GM19238 (cell line): Measurements from ENCODE around the gene GPR146.

Experiments
- DNase-seq: peaks from one replicate; pipeline ENCODE4 v3.0.0; 2011; ENCODE audit warnings: low spot score; ENCODE audit not compliant: insufficient read length

GPR146 gene

DNA sequence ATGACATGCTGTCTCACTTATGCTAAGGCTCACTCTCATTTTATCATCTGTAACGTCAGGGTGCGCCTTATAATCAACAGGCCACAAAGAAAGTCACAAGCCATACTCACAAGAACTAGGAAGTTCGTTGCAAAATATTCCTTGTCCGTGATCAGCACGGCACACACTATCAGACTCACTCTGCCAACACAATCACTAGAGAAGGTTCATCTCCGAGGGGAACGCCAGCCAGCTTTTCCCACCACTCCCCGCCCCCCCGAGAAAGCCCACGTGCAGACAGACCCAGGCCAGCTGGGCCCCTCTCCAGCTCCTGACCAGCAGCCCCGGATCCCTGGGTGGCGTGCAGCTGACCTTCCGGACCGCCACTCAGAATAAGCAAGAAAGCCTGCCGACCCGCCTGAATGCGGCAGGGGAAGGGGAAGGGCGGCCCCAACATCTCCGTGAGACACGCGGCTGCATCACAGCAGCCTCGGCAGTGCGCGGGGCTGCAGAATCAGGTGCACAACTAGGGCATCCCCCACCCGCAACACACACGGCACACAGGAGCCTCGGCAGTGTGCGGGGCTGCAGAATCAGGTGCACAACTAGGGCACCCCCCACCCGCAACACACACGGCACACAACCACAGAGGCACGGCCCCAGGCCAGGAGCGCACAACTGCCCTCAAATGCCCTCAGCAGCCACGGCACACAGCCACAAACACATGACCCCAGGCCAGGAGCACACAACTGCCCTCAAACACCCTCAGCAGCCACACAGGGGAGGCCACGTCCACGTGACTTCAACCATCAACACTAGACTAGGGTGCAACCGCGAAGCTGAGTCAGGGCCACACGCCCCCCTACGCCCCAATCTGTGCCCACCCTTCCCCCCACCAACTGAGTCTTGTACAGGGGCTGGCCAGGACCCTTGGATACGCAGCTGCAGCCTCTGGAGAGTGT, 2.5 kb upstream of the GPR146 start:
- DNase-seq, result no peak

DNA sequence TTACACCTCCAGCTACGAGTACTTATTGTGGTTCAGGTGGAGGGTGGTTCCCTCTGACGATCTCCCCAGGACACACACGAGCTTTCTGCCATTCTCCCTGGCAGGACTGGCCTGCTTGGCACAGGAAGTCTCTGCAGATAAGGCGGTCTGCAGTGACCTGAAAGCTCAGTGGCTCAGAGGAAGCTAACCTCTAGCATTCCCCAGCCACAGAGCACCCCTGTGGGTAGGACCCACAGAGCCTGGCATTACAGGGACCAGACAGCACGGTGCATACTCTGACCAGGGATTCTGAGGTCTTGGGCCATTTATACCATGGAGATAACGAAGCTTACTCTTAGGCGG, 1.9 kb upstream of the GPR146 start:
- DNase-seq, result no peak

DNA sequence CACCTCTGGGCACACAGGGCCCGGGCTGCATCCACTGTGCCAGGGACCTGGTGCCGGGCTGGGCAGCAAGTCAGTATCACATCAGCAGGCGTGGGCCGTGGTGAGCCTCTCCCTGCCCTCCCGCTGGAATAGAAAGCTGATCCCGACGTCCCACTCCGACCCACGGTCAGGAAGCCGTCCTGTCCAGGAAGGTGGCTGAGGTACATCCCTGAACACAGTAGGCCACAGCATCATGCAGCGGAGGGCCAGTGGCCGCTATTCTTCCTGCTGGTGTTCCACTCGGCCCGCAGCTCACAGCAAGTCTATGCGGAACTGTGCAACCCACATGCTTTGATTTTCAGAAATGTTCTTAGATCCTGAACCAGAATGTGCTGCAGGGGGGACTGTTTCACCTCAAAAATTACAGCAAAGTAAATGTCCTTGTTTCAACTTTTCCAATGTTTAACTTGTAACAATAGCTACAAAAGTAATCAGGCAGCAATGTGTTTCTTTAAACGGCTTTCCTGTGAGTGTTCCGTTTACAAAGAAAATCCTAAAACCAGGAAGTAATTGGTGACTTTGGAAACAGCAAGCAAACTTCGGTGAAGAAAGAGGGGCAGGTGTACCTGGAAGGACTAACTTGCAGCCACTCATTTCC, 676 bp upstream of the GPR146 start:
- no peak for DNase-seq

DNA sequence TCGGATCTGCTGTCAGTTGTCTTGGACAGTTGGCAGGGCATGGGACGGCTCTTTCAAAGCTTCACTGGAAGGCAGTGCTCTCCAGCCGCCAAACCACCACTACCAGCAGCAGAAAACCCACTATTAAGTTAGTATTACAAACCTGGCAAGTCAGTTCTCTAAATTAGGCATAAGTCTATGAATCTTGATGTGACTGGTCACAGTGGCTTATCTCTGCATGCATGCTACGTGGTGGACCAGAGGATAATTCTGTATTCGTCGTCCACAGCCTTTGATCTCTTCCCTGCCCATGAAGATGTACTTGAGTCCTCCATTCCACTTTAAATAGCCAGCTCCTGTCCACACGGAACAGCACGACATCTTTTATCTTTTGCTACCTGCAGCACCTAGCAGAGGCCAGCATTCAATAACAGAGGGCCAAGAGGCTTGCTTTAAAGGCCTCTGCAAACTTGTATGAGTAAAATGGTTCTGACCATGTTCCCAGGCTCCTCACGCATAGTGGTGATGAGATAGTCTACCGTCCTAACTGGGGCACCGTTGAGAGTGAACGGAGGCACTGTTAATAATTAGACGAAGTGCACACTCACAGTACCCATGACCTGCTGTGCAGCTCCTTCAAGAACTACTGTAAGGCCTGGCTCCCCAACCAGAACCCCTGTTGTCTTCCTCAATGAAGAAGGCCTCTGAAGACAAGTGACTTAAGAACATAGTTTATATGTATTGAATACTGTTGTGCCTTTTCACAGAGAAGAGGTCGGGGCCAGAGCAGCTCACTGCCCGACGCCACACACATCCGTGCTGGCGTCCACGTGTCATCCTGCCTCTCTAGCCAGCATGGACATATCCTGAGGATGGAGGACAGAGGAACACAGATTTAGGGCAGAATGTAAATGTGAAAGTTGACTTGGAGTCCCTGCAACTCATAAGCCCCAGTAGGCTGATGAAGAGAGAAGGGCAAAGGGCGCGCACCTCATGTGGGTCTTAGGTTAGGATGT, 1.0 kb downstream of the GPR146 start:
- DNase-seq, result no peak

DNA sequence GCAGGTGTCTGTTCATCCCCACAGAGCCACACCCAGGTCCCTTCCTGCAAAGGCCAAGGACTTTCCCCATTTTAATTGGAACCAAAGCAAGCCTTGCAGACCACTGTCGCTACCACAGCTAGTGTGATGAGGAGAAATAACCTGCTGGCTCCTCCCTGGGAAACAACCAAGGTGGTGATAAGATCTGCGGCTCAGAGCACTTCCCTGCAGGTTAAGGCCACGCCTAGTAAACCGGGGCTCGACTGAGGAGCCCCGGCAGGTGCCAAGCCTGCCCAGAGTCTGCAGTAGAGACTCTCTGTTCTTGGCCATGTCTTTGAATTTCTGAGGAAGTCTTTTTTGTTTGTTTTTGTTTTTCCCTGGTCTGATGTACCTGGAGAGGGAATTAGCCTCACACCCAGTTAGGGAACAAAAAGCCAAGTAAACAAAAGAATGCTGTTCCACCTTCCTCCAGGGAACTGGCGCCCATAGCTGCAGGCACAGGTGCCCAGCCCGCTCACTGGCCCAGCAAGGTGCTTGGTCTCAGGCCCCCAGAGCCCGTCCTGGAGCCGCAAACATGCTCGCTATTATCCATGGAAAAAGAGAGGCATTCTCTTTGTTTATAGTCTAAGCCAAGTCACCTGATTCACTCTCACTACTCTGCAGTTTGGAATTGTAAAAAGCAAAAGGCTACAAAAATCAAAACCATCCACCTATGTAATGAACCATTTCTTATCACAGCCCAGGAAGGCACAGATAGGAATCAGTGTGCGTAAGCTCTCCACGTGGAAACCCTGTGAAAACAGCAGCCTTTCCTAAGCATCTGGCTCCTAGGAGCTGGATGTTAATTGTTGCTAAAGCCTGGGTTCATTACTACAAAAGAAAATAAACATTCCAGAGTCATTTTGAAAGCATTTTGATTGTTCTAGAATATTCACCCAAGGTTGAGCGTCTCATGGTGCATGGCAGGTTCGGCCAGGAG, 2.7 kb downstream of the GPR146 start:
- DNase-seq, result no peak

DNA sequence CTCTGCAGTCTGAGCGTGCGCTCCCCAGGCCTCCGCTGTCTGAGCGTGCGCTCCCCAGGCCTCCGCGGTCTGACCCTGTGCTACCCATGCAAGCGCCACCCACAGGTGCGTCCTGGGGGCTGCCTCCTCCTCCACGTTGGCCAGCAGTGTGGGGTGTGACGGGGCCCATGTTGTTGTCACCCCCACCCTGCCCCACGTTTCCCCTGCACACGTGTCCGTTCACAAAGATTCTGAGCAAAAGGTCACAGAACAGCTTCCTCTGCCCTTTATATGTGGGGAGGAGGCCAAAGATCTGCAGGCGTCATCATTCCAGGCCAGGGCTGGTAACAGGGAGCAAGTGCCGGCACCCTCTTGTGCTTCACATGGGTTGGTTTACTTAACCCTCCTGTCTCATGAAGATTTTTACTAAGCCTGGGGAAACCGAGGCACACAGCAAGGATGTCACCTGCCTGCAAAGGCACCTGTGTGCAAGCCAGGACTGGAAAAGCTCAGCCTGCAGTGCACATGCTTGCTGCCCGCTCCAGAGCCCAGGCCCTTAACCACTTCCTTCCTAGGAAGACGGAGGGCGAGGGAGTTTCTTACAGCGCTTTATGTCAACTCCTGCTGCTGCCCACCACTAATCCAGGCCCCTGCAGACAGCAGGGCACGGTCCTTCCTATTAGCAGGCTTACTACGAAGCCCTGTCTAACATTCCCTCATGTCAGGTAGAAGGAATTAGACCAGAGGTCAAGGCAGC, 4.8 kb downstream of the GPR146 start:
- DNase-seq, result no peak

DNA sequence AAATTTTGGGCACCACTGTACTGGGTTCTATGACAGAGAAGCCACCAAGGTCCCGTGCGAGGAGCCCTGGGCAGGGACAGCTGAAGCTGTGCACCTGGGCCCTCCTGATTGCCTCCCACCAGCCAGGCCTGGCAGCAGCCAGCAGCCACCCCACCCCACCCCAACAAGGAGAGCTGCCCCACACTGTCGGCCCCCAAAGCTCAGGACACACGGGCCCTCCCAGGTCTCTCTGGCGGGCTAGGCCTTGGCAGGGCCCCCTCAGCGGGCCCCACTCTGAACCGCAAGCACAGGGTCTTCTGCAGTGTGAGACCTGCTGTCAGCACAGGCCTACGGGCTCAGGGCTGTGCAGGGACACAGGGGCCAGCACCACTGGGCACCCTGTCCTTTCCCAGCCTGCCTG, 5.5 kb downstream of the GPR146 start:
- DNase-seq, result no peak

DNA sequence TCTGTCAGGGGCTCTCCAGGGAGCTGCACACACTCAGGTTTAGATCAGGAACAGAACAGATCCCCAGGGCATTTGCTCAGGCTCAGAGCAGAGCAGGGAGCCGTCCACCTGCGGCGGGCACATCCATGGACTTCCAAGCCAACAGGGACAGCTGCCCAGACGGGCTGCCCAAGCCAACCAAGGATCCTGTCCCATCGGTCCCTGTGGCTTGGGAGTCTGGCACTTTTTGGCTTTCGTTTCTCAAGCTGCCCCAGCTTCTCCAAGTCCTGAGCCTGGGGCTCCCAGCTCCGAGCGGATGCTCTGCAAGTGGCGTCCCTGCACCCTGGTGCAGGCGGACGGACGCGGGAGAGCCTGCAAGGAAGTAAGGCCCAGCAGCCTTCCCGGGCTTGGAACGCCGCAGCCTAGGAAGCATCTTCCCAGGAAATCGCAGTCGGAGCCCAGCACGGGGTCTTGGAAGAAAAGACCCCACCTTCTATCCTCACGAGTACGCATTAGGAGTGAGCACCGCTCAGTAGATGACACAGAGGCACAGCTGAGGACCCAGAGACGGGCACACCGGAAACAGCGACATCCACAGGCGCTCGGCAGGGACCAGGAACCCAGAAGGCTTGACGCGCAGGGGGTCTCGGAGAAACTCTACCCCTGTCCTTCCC, 6.0 kb downstream of the GPR146 start:
- no peak for DNase-seq

DNA sequence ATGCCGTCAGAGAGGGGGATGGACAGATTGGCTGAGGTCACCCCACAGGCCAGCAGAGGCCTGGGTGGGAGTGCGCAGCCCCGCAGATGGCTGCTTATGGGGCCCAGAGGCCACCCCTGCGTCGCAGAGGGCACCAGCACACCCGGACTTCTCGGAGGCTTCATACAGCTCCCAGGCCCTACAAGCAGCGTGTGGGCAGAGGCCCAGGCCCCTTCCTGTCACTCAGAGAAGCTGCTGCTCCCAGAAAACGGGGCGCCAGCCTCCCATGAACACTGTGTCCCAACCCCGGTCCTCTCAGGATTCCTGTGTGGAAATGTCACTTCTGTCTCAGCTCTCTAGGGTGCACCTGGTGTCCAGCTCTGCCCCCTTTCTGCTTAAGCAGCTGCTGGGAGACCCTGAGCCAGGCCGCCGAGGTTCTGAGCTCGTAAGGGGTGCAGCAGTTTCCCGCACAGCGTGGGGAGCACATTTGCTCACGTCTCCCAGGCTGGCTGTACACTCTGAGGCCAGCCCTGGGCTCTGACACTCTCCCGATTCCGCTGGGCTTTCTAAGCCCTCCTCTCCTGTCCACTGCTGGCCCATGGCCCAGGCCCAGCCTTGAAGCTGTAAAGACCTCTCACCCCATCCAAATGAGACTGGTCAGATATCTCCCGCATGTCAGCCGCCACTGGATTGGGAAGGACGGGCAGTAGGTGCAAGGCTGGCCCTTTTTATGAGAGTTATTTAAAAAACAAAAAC, 6.8 kb downstream of the GPR146 start:
- DNase-seq, result no peak

DNA sequence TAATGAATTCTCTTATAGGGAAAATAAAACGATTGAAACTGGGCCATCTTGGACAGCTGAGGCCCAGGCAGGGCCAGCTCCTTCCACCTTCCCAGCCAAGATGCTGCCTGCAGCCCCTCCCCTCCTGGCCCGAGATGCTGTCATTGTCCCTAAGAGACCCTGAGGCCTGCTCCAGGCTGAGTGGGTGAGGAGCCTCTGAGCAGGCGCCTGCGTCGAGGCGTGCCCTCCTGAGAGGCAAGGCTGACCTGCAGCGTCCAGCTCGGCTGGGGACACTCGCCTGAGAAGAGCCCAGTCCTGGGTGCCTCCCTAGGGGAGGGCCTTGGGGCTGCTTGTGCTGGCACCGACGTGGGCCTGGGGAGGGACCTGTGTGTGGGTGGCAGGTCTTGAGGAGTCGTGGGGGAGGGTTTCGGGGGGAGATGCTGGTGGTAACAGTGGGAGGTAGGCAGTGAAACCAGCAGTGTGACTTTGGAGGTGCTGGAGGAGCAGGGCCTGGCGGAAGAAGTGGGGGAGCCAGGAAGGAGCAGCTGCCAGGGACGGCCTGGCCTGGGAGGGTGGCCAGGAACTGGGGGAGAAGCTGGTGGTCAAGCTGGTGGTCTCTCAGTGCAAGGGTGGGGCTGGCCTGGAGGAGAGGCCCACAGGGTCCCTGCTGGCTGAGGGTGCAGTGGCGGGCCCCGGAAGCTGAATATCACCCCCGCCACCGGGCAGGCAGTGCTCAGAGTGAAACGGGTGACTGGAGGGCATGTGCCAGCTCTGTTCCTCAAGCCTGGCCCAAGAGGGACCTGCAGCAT, 7.9 kb downstream of the GPR146 start:
- no peak for DNase-seq

DNA sequence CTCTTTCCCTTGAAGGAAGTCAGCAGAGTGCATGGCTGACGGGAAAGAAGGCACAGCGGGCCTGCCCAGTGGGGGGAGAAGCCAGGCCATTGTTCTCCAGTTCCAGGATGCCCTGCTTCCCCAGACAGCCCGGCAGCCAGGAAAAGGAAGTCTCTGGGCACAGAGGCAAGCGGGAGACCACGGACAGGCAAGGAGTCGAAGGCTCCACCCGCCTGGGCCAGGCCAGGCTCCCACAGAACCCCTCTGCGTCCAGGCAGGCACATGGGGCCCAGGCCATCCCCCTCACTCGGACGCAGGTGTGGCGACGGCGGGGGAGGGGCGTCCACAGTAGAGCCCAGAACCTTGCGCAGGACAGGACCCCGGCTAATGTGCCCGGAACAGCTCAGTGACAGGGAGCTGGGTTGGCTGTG, 8.7 kb downstream of the GPR146 start:
- DNase-seq, result no peak

DNA sequence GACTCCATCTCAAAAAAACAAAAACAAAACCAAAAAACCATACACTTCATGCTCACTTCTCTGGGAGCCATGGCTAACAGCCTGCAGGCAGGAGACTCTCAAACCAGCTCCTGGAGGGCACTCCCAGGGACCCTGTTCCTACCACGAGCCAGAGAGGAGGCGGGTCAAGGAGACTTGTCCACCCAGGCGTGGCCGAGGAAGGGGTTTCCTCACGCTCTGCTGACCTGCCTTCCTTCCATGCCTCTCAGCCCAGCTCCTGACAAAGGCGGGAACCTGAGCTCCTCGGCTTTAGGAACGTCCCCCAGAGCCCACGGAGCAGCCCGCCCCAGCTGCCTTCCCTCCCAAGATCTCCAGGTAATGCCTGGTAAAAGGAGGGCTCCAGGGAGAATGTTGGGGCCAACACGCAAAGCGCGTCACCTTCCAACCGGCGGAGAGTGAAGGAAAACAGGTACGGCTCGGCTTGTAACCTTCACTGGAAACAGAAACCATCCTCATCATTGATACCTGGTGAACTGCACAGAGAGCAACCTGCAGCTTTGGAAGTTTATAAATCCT, 9.5 kb downstream of the GPR146 start:
- no peak for DNase-seq

DNA sequence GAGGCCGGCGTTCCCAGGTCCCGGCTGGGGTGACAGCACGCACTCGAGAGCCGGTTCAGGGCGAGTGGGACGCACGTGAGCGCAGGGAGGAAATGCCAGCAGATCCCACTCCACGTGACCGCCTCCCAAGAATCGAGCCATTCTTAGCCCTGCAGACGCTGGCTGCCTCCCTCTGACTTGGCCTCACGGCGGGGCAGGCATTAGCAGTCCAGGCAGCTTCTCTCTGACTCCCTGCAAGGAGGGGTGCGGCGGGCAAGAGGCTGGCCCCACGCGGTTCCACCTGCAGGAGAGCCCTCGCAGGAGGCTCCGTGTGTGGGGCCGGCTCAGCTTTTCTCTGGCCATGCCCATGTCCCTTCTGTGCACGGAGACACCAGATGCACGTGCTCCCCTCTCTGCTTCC, 10.1 kb downstream of the GPR146 start:
- no peak for DNase-seq

DNA sequence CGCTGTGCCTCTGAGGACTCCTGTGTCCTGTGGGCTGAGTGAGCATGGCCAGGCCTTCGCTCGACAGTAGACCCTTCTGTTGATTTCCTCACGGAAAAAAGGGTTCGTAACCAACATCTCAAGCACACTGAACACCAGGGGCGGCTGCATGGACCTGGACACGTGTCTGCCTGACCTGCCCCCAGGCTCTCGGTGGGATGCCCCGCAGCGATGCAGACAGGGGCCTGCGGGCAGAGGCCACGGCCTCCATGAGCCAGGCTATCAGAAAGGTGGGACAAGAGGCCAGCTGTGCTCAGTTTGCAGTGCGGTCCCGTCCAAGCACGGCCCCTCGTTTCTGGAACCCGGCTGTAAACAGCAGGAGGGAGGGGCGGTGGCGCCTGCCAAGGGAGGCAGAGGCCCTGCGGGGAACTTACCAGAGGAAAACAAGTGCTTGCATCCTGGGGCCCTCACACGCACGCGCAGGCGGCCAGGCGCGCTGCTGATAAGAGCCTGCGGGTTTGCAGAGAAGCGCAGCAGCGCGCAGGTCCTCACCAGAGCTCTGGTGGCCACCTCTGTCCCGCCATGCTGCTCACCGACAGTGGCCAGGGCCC, 10.6 kb downstream of the GPR146 start:
- DNase-seq, result no peak

DNA sequence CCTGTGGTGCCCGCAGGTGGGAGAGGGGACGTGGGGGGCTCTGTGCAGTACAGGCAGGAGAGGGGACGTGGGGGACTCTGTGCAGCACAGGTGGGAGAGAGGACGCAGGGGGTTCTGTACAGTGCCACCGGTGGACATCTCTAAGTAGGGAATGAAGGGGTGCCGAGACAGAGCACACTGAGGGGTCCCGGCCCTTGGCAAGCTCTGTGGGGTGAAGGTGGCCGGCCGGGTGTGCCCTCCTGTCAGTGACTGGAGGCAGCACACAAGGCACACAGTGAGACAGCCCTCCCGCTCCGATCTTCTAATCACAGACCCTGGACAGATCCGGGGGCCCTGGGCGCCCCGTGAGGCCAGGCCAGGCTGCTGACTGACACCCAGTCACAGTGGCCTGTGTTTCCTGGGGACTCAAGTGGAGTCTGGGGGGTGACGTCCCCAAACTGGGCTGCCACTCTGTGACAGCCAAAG, 11.2 kb downstream of the GPR146 start:
- no peak for DNase-seq

DNA sequence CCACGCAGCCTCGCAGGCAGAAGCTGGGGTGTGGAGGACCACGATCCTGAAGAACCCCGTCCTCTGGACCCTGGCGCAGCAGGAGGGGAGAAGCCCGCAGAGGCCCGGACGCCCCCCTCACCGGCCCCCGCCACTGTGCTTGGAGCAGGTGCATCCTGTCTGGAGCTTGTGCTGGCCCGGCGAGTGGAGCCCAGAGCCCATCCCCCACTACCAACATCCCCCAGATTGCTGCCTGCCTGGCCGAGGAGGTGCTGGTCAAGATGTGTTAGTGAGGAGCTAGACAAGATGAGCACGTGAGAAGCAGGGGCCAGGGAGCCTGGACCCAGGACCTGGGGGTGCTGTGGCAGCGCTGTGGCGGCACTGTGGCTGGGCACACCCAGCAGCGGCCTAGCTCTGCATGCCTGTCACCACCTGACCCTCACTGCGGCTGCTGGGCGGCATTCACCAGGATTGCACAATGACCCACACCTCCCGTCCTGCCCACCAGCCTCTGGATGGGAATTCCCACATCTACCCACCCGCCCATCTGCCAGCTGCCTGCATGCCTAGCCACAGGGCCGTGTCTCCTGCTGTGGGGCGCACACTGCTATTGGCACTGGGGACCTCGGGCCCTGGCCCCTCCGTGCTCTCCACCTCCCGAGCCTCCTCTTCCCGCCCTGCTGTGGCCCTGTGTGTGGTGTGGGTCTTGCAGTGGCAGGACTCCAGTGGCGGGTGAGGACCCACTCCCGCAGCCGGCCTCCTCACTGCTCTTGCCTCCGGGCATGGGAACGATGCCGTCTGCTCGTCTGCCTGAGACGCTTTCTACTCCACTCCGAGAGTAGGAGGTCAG, 11.8 kb downstream of the GPR146 start:
- DNase-seq, result no peak
